GM21367 (cell line): ENCODE measurements around the gene SMC1B.
"Not testable (repeated sequence)": the region's sequence is repeated elsewhere in the genome, so short reads cannot be mapped to it uniquely, and the experiment has no call there.

Experiments used
- ATAC-seq: cut with Tn5 transposase; IDR thresholded peaks from one replicate; pipeline ENCODE4 v1.9.1; 2021; ENCODE audit not compliant: unreplicated experiment

SMC1B gene

DNA sequence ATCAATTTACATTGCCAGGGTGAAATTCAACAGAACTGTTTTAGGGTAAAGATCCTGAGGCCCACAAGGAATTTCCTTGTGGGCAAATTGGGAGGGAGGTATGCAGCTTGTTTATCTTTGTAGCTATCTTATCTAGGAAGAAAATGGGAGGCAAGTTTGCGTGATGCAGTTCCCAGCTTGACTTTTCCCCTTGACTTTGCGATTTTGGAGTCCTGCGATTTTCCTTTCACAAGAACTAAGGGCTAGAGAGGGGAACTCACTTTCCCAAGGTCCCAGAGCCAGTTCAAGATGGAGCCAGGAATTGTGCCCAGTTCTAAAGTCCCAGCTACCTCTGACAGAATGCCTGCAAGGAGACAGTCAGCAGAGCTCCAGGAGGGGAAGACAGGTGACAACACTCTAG, 30.8 kb upstream of the SMC1B start:
- ATAC-seq = no peak

DNA sequence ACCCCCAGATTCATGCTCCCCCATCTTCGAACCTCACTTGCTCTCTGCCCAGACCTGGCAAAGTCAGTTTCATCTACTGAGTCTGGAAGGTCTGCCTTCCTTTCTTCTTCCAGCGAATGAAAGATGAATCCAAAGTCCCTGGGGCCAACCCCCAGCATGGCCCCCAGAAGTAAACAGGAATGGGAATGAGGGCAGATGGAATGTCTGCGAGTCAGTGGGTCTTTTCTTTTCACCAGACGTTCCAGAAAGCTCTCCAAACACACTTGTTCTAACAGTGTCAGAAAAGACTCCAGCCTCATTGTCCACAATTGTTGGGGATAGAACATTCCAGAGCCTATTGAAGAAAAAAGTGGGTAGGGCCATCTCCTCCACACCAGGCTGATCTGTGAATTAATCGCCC, 28.7 kb upstream of the SMC1B start:
- ATAC-seq = no peak

DNA sequence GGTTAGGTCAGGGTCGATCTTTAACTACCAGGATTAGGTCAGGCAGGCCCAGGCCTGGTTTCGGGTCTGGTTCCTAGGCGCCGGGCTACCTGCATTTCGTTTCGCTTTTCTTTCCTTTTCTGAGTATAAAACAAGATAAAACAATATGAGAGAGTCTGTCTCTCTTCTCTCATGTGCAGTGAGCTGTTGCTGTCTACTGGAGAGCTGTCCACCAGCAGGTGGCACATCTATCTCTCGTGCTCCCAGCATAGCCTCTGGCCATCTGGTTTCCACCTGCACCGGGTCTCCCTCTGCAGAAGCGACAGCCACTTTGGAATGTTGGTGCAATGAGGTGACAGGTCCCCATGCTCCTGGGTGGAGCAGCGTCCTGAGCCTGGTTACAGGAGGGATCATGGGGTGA, 27.7 kb upstream of the SMC1B start:
- no peak for ATAC-seq

DNA sequence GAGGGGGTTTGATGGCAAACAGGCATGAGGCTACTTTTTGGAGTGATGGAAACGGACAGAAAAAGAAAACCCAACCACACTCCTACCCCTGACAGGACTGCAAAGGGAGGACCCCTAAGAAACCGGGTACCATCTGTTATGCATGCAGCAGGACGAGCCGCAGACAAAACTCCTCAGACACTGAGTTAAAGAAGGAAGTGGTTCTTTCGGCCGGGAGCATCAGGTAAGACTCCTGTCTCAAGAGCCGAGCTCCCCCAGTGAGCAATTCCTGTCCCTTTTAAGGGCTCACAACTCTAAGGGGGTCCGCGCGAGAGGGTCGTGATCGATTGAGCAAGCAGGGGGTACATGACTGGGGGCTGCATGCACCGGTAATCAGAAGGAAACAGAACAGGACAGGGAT, 27.3 kb upstream of the SMC1B start:
- ATAC-seq = not testable (repeated sequence)

DNA sequence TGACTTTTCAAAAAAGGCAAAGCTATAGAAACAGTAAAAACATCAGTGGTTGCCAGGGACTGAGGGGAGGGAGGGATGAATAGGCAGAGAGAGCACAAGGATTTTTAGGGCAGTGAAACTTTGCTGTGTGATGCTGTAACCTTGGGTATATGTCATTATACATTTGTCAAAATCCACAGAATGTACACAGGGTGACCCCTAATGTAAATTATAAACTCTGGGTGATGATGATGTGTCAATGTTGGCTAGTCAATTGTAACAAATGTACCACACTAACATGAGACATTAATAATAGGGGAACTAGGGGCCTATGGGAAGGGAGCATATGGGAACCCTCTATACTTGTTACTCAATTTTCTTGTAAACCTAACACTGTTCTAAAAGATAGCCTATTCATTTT, 24.9 kb upstream of the SMC1B start:
- ATAC-seq = no peak

DNA sequence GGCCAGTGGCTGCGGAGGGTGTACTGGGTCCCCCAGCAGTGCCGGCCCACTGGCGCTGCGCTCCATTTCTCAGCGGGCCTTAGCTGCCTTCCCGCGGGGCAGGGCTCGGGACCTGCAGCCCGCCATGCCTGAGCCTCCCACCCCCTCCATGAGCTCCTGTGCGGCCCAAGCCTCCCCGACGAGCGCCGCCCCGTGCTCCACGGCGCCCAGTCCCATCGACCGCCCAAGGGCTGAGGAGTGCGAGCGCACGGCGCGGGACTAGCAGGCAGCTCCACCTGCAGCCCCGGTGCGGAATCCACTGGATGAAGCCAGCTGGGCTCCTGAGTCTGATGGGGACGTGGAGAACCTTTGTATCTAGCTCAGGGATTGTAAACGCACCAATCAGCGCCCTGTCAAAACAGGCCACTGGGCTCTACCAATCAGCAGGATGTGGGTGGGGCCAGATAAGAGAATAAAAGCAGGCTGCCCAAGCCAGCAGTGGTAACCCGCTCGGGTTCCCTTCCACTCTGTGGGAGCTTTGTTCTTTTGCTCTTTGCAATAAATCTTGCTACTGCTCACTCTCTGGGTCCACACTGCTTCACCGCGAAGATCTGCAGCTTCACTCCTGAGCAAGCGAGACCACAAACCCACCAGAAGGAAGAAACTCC, 23.6 kb upstream of the SMC1B start:
- ATAC-seq = not testable (repeated sequence)

DNA sequence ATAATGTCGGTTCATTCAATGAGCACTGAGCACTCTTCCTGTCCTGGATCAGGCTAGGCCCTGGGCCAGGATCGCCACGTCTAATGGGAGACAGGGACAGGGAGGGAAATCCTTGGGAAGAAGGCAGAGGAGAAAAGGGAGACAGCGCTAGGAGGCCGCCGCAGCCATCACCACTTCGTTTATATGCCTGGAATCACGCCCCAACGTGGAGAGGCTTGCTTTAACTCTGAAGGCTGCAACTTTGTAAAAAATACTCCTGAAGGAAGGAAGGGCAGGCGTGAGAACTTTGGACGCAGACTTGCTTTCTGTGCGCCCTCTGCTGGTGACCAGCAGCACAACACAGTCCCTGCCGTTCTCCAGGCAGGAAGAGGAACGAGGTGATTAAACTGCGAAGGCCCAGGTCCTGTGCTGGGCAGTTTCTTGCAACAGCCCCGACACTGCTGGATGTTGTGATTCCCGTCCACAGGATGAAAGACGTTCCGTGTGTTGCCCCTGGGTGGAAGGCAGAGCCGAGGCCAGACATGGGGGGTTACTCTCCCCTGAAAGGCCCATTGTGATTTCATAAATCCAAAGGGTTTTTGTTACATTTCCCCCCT, 22.2 kb upstream of the SMC1B start:
- no peak for ATAC-seq

DNA sequence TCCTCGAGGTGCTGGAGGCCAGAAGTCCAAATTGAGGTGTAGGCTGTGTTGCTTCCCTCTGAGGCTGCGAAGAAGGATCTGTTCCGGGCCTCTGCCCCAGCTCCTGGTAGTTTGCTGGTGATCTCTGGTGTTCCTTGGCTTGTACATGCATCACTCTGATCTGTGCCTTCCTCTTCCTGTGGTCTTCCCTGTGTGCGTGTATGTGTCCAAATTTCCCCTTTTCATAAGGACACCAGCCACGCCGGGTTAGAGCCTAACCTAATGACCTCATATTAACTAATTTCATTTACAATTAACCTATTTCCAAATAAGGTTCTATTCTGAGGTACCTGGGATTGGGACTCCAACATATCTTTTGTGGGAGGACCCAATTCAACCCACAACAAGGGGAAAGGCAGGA, 21.6 kb upstream of the SMC1B start:
- no peak for ATAC-seq

DNA sequence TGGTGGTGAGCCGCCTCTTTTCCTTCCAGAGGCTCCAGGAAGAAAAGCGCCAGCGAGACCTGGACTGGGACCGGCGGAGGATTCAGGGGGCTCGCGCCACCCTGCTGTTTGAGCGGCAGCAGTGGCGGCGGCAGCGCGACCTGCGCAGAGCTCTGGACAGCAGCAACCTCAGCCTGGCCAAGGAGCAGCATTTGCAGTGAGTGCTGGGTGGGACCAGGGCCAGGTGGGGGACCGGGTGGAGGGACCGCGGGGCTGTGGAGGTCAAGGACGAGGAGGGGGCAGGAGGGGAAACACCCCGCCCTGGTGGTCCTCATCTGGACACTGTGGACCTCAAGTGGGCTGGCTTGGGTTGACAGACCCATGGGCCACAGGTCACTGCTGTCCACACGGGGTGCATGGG, 17.5 kb upstream of the SMC1B start:
- no peak for ATAC-seq

DNA sequence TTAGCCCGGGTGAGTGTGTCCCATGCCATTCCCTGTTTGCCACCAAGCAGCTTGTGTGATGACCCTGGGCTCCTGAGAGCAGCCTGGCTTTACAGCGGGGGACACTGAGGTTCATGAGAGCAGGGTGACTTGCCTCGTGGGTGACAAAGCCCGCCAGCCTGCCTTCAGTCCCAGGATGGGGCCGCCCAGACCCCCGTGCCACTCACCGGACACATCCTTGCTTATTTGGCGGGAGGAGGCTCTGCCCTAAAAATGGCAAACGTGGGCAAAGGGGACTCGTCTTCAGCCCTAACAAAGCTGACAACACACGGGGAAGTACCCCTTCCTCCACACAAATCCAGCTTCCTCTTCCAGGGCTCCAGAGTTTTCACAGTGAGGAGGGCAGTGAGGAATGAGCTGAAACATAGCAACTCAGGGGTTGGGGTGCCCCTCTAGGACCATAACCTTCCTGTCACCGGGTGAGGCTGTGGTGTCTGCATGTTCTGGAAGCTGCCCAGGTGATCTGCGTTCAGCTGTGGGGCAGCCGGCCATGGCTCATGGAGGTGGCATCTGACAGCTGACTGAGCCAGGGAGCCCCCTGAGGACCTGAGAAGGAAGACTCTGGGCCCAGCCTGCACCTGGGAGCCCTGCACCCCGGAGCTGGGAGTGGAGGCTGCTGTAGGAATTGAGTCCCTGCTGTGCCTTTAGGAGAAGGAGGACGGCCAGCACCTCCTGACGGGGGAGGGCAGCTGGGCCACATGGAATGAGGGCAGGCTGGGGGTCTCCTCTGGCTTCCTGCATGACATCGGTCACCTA, 16.8 kb upstream of the SMC1B start:
- no peak for ATAC-seq

DNA sequence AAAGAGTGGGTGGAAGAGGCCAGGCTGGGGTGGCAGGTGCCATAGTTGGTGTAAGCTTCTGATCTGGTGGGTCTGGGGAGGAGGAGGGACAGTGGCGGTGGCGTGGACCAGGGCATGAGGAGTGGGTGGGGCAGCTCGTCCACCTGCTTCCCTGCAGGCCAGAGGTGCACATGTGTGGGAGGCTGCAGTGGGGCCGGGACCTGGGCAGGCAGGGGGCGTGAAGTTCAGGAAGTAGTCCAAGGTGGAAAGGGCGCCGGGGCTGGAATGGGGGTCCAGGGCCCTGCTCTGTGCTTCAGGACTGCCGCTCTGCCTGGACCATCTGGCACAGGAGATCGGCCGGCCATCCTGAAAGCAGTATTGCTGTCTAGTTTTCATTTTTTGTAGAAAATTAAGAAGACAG, 16.0 kb upstream of the SMC1B start:
- ATAC-seq = no peak

DNA sequence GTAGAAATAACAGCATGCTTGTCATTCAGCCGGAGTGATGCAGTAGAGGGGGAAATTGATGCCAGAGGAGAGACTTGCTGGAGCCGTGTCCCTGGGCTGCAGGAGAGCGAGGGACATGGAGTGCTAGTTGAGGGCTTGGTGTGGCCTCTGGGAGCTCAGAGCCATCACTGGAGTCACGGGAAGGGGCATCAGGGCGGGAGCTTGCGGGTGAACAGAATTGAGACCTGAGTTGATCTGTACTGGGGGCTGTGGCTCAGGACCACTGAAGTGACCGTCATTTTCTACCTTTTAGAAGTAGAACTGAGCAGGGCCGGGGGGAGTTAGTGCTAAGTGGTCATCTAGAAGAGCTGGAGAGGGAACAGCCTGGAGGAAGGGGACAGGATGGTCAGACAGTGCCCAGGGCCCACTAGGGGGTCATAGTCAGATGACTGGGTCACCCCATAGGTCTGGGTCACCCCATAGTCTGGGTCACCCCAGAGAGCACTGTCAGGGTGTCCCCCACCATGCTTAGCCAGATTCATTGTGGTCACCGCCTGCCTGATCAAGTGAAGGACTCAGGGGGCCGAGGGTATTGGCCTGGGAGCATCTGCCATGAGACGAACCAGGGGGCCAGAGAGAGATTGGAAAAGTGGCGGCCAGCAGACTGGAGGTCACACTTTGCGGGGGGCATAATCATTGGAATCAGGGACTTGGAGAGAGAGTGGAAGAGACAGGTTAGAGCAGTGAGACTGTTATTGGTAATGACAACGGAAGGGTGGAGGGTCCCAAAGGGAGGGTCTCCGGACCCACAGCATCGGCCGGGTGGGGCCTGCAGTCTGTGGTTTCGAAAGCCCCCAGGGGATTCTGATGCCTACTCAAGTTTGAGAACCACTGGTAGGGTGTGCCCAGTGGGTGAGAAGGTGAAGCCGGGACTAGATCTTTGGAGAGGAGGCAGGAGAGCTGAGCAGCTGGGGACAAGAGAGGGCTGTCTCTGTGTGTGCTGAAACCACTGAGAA, 15.3 kb upstream of the SMC1B start:
- ATAC-seq = no peak

DNA sequence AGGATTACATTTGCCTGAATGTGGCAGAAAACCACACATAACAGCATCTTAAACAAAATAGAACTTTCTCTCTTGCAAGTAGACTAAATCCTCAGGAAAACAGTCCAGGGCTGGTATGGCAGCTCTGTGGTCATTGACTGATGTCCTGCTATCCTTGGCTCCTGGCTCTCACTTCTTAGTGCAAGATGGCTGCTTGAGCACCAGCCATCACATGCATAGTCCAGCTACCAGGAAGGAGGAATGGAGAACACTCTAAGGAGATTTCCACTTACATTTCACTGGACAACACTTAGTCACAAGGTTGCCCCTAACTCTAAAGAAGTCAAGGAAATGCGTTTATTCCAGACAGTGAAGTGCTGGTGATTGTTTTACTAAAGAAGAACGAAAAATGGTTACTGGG, 13.7 kb upstream of the SMC1B start:
- no peak for ATAC-seq

DNA sequence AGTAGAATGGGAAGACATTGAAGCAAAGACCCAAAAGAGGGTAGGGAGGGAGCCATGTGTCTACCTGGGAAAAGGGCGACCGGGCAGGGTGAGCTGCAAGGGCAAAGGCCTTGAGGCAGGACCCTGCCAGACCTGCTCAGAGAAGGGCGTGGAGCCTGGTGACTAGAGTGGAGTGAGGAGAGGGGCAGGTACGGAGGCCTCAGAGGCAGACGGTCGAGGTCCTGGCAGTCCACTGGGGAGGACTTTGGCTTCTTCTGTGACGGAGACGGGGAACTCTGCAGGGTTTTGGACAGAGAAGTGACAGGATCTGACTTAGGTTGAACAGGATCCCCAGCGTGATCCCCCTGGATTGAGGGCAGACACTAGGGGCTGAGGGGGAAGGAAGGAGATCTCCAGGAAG, 13.0 kb upstream of the SMC1B start:
- ATAC-seq = no peak

DNA sequence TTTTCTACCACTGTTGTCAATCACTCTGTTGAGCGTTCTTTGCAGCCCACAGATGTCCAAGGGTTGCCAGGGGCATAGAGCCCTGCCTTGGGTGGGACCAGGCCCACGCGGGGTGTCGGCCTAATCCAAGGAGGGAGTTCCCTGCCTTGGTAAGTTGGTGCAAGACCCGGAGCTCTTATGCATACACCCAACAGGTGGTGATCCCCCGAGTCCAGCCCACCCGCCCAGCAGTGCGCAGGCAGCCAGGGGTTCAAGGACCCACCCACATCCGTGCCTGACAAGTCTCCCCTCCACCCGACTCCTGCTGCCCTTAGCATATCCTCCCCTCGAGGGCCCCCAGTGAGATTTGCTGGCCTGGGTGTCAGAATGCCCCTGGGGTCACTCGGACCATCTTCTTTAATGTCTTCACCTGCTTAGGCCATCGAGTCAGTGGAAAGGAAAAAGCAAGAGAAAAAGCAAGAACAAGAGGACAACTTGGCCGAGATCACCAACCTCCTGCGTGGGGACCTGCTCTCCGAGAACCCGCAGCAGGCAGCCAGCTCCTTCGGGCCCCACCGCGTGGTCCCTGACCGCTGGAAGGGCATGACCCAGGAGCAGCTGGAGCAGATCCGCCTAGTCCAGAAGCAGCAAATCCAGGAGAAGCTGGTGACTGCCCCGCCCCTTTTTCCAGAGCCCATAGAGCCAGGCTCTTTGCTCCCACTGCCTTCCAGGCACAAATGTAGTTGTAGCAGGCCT, 12.3 kb upstream of the SMC1B start:
- no peak for ATAC-seq

DNA sequence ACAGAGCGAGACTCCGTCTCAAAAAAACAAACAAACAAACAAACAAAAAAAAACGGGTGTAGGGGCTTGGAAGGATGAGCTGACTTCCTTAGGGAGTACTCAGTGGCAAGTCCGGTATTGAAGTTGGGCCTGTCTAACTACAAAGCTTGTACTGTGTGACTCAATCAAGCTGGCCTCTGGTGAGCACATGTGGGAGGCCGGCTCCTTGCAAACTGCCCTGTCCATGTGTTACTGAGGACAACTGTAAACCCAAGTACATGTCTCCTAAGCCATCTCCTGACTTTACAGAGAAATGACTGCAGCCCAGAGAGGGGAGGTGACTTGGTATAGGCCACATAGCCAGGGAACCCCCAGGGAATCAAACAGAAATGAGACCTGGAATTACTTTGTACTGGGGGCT, 11.7 kb upstream of the SMC1B start:
- ATAC-seq = no peak

DNA sequence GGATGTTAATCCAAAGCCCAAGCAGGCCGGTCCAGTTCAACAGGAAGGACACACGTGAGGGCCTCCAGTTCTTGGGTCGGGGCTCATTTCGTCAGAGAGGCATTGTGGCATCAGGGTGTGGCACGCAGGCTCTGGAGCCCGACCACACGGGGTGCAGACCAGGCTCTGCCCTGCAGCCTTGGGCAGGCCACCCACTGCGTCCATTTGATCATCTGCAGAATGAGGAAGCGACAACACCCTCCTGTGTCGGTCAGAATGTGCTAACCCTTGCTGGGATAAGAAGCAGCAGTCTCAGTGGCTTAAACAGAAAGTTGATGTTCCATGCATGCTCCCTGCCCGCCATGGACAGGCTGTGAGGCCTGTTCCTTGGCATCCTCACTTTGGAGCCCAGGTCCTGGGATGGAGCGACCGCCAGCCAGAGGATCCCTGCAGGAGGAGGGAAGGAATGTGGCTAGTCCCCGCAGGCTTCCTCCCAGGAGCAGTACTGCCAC, 10.9 kb upstream of the SMC1B start:
- ATAC-seq = no peak

DNA sequence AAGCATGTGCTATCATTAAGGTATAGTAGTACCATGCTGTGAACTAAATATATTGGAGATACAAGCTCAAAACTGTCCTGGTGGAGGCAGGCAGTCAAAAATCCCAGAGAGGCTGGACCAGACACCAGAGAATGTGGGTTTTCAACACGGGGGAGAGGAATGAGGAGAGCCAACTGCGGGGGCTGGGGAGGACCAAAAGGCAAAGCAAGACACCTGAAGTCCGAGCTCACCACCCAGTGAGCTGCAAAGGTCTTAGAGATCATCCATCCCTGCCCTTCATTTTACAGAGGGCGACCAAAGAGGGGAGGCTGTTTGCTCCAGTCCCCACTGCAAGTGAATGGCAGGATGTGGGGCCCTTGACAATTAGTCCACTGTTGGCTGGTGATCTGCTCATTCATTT, 10.1 kb upstream of the SMC1B start:
- ATAC-seq = no peak

DNA sequence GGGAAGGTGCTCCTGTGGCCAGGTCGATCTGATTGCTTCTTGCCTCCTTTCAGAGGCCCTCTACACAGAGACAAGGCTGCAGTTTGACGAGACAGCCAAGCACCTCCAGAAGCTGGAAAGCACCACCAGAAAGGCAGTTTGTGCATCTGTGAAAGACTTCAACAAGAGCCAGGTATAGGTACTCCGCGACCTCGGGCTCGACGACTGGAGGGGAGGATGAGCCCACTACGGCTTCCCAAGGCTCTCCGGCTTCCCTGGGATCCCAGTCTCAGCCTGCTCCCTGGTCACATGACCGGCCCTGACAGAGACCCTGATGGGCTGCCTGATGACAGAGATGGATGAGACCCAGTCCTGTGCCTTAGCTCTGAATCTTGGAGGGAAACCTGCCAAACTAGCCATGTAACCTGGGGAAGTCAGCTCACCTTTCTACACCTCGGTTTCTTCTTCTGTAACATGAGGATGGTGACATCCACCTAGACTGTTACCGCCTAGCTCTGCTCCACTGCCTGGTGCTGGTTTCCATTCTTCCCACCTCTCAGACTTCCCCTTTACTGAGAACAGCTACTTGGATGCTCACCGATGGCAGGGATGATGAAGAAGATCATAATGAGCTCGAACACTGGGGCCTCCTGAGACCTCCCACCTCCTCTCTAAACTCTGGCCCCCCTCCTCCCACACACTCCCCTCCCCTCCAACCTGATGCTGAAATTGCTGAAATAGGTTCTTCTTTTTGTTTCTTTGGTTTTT, 9.0 kb upstream of the SMC1B start:
- no peak for ATAC-seq
